Amygdala (tissue), 56 donors: ENCODE measurements around the gene CLSTN3.
A peak's percentile ranks its signal among the peaks of the same experiment; 100 is the strongest.

Experiments
- DNase-seq, 56 donors: peaks; one replicate each; lab custom pipeline; 2025; lab: John Stamatoyannopoulos, UW

CLSTN3 gene

GRCh38 chr12:7123806-7124522, 6.2 kb upstream of the CLSTN3 start:
- no peak for DNase-seq

- DNase-seq, result no peak
Observed at GRCh38 chr12:7125632-7126227, 4.4 kb upstream of the CLSTN3 start.

GRCh38 chr12:7127916-7128626, 2.1 kb upstream of the CLSTN3 start:
- DNase-seq, result no peak

GRCh38 chr12:7128681-7129286, 1.4 kb upstream of the CLSTN3 start, which contains the start of gene RBP5:
Gene RBP5, minus strand, starts transcription at chr12:7128889. Its CDS starts 114 bp downstream, at chr12:7128775.
- DNase-seq, result no peak

- no peak for DNase-seq
Observed at GRCh38 chr12:7129287-7129871, 792 bp upstream of the CLSTN3 start.

- peak in 31 of 56 donors; percentile 2 to 56 (median 22) for DNase-seq
Observed at GRCh38 chr12:7130701-7131501, 730 bp downstream of the CLSTN3 start.

- no peak for DNase-seq
Observed at GRCh38 chr12:7131502-7131866, 1.3 kb downstream of the CLSTN3 start.

- no peak for DNase-seq
Observed at GRCh38 chr12:7134396-7135166, 4.4 kb downstream of the CLSTN3 start.

- no peak for DNase-seq
Observed at GRCh38 chr12:7136071-7136470, 5.9 kb downstream of the CLSTN3 start.

GRCh38 chr12:7136676-7137075, 6.5 kb downstream of the CLSTN3 start:
- DNase-seq, result no peak

- DNase-seq, result no peak
Observed at GRCh38 chr12:7137908-7138307, 7.7 kb downstream of the CLSTN3 start.

GRCh38 chr12:7139200-7139599, 9.0 kb downstream of the CLSTN3 start:
- DNase-seq, result no peak

- no peak for DNase-seq
Observed at GRCh38 chr12:7141351-7142005, 11.3 kb downstream of the CLSTN3 start.

- DNase-seq, result peak in 10 of 56 donors; percentile 2 to 58 (median 15)
Observed at GRCh38 chr12:7142056-7142644, 12.0 kb downstream of the CLSTN3 start.

- no peak for DNase-seq
Observed at GRCh38 chr12:7142809-7143465, 12.8 kb downstream of the CLSTN3 start.

- DNase-seq, result no peak
Observed at GRCh38 chr12:7143564-7143963, 13.4 kb downstream of the CLSTN3 start.

GRCh38 chr12:7144414-7145120, 14.4 kb downstream of the CLSTN3 start:
- no peak for DNase-seq
